Choroid plexus epithelial cell (primary cell): ENCODE results near the gene RAB2B.
"Not testable (repeated sequence)": the region's sequence is repeated elsewhere in the genome, so short reads cannot be mapped to it uniquely, and the experiment has no call there.

ENCODE experiments used
- DNase-seq: peaks from one replicate; pipeline ENCODE4 v3.0.0-alpha.2; 2010; ENCODE audit warnings: low read depth
- H3K4me3 ChIP-seq: 2 replicates; pipeline ENCODE4 v1.5.1; 2011; ENCODE audit warnings: low read depth, mild to moderate bottlenecking, control low read depth, low read length, moderate library complexity
- CTCF ChIP-seq: conservative IDR thresholded peaks from 2 replicates; pipeline ENCODE4 v1.5.1; 2011; ENCODE audit warnings: low read depth, mild to moderate bottlenecking, control low read depth, inconsistent platforms, low read length, moderate library complexity

The RAB2B gene

DNA sequence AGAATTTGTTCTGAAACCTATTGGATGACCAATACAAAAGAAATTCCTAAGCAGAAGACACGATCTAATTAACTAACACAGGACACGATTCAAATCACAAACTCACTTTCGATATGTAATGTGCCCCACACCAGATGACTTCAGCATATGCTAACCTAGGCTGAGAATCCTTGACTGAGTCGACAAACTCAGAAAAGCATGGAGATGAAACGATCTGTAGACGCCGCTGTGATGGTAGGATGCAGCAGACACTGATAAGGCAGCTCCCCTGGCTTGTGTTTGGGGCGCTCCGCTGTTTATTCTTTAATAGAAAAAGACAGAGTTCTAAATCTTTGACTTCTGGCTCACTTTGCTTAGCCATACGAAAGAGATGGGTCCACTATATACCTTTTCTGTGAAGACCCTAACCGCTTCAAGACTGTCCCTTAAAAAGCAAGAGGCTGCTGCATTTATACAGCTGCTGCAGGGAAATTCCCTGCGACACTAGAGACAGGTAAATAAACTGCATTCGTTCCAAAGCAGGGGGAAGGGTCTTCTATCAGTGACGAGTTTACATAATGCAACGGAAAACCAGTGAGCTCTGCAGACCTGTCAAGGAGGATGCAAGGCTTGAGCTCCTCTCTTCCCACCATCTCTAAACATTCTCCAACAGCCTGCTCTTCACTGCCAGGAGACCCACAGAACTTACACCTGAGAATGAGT is 21.8 kb downstream of the RAB2B start:
- H3K4me3 ChIP-seq = peak overlapping the region; percentile 94
- no peak for TF ChIP-seq CTCF
- peak; percentile 16 for DNase-seq

DNA sequence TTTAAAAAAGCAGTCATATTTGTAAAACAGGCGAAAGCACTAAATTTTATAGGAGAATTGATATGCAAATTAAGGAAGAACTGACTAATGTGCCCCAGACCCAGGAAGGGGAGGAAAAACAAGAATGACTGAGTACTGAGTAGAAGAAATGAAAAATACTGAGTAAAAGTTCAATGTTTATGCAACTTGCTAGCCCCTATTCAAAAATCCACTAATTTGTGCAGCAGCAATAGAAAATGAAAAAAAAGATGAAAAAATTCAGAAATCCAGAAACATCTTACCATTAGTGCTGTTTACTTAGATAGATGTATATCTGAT is 26.9 kb downstream of the RAB2B start:
- DNase-seq = no peak
- TF ChIP-seq CTCF = no peak
- H3K4me3 ChIP-seq = no peak overlapping the region

- H3K4me3 ChIP-seq, DNase-seq: not testable (repeated sequence)
Measured at GRCh38 chr14:21442657-21443056, 34.1 kb downstream of the RAB2B start.

GRCh38 chr14:21440859-21441258 is 35.9 kb downstream of the RAB2B start:
- DNase-seq = no peak
- H3K4me3 ChIP-seq = no peak overlapping the region
- no peak for TF ChIP-seq CTCF

GRCh38 chr14:21437063-21437901 is 39.5 kb downstream of the RAB2B start:
- peak; percentile 100 for DNase-seq
- no peak for TF ChIP-seq CTCF
- H3K4me3 ChIP-seq = peak overlapping the region; percentile 96

GRCh38 chr14:21436567-21437062 is 40.1 kb downstream of the RAB2B start:
- no peak for TF ChIP-seq CTCF
- DNase-seq = peak; percentile 9
- peak overlapping the region; percentile 96 for H3K4me3 ChIP-seq

DNA sequence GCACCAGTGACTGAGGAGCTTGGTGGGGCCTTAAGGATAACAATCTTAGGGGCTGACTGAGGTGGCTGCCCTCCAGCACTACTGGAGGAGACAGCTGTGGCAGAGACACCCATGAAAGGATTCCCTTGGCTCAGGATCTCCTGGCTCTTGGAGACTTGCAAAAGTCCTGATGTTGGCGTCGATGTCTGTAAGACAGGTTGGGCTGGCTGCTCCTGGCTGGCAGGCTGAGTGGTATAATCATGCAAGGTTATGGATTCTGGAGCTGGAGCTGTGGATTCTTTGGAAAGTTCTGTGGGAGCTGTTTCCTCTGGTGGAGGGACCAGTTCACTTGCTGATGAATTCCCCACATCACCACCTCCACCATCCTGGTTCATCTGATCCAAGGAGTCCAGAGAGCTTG is 45.6 kb downstream of the RAB2B start:
- no peak overlapping the region for H3K4me3 ChIP-seq
- no peak for DNase-seq
- TF ChIP-seq CTCF = no peak
